NCI-H2196 (cell line): ENCODE measurements around the gene CCDC7.
"Not testable (repeated sequence)": the region's sequence is repeated elsewhere in the genome, so short reads cannot be mapped to it uniquely, and the experiment has no call there.

Experiments
- DNase-seq: peaks from one replicate; lab custom pipeline; 2025; ENCODE audit not compliant: unreplicated experiment; lab: John Stamatoyannopoulos, UW

CCDC7 gene

GRCh38 chr10:32446536-32447406 lies 831 bp downstream of the CCDC7 start:
- no peak for DNase-seq

GRCh38 chr10:32454148-32454547 lies 8.2 kb downstream of the CCDC7 start:
- no peak for DNase-seq

GRCh38 chr10:32459051-32459698 lies 13.2 kb downstream of the CCDC7 start:
- no peak for DNase-seq

GRCh38 chr10:32461203-32461602 lies 15.3 kb downstream of the CCDC7 start:
- DNase-seq, result no peak

- no peak for DNase-seq
Measured at GRCh38 chr10:32471232-32471631, 25.3 kb downstream of the CCDC7 start.

GRCh38 chr10:32477499-32477898 lies 31.6 kb downstream of the CCDC7 start:
- DNase-seq, result no peak

- DNase-seq, result no peak
Measured at GRCh38 chr10:32481606-32482005, 35.7 kb downstream of the CCDC7 start.

- not testable (repeated sequence) for DNase-seq
Measured at GRCh38 chr10:32483019-32483502, 37.1 kb downstream of the CCDC7 start.

GRCh38 chr10:32488038-32488437 lies 42.1 kb downstream of the CCDC7 start:
- DNase-seq, result not testable (repeated sequence)

GRCh38 chr10:32489158-32489557 lies 43.2 kb downstream of the CCDC7 start:
- DNase-seq, result no peak

GRCh38 chr10:32489901-32490300 lies 44.0 kb downstream of the CCDC7 start:
- no peak for DNase-seq

- not testable (repeated sequence) for DNase-seq
Measured at GRCh38 chr10:32494562-32494961, 48.6 kb downstream of the CCDC7 start.

GRCh38 chr10:32500136-32500535 lies 54.2 kb downstream of the CCDC7 start:
- DNase-seq, result not testable (repeated sequence)

GRCh38 chr10:32501906-32502305 lies 56.0 kb downstream of the CCDC7 start:
- no peak for DNase-seq

GRCh38 chr10:32505762-32506420 lies 60.0 kb downstream of the CCDC7 start:
- not testable (repeated sequence) for DNase-seq

GRCh38 chr10:32511599-32511998 lies 65.7 kb downstream of the CCDC7 start:
- no peak for DNase-seq

- no peak for DNase-seq
Measured at GRCh38 chr10:32516567-32517495, 70.9 kb downstream of the CCDC7 start.

GRCh38 chr10:32530231-32530630 lies 84.3 kb downstream of the CCDC7 start:
- no peak for DNase-seq

- no peak for DNase-seq
Measured at GRCh38 chr10:32538256-32538655, 92.3 kb downstream of the CCDC7 start.

- DNase-seq, result no peak
Measured at GRCh38 chr10:32540691-32541470, 94.9 kb downstream of the CCDC7 start.
